Measurements from ENCODE around the gene TSPAN19. TPM values are rescaled to one million over a fixed set of nuclear protein-coding genes. Genes with fewer than 3 reads are reported as not detected.

TSPAN19 gene
- total and polyA plus RNA-seq, 9 of the 15 experiments (the other 6 are each of a cell fraction or from before 2014, with no cell fraction given) = not detected

GRCh38 chr12:84969226-84969625, 66.9 kb downstream of the TSPAN19 start:
- FAIRE-seq = no peak
- TF ChIP-seq ZNF324 (CRISPR knock-in tag; IDR thresholded peaks at IDR 0.05) (no peak), PATZ1 (CRISPR knock-in tag; IDR thresholded peaks at IDR 0.05; ENCODE audit: borderline replicate concordance) (no peak), PREB (CRISPR knock-in tag; IDR thresholded peaks at IDR 0.05) (no peak)
- TF ChIP-seq, protein P1, sequence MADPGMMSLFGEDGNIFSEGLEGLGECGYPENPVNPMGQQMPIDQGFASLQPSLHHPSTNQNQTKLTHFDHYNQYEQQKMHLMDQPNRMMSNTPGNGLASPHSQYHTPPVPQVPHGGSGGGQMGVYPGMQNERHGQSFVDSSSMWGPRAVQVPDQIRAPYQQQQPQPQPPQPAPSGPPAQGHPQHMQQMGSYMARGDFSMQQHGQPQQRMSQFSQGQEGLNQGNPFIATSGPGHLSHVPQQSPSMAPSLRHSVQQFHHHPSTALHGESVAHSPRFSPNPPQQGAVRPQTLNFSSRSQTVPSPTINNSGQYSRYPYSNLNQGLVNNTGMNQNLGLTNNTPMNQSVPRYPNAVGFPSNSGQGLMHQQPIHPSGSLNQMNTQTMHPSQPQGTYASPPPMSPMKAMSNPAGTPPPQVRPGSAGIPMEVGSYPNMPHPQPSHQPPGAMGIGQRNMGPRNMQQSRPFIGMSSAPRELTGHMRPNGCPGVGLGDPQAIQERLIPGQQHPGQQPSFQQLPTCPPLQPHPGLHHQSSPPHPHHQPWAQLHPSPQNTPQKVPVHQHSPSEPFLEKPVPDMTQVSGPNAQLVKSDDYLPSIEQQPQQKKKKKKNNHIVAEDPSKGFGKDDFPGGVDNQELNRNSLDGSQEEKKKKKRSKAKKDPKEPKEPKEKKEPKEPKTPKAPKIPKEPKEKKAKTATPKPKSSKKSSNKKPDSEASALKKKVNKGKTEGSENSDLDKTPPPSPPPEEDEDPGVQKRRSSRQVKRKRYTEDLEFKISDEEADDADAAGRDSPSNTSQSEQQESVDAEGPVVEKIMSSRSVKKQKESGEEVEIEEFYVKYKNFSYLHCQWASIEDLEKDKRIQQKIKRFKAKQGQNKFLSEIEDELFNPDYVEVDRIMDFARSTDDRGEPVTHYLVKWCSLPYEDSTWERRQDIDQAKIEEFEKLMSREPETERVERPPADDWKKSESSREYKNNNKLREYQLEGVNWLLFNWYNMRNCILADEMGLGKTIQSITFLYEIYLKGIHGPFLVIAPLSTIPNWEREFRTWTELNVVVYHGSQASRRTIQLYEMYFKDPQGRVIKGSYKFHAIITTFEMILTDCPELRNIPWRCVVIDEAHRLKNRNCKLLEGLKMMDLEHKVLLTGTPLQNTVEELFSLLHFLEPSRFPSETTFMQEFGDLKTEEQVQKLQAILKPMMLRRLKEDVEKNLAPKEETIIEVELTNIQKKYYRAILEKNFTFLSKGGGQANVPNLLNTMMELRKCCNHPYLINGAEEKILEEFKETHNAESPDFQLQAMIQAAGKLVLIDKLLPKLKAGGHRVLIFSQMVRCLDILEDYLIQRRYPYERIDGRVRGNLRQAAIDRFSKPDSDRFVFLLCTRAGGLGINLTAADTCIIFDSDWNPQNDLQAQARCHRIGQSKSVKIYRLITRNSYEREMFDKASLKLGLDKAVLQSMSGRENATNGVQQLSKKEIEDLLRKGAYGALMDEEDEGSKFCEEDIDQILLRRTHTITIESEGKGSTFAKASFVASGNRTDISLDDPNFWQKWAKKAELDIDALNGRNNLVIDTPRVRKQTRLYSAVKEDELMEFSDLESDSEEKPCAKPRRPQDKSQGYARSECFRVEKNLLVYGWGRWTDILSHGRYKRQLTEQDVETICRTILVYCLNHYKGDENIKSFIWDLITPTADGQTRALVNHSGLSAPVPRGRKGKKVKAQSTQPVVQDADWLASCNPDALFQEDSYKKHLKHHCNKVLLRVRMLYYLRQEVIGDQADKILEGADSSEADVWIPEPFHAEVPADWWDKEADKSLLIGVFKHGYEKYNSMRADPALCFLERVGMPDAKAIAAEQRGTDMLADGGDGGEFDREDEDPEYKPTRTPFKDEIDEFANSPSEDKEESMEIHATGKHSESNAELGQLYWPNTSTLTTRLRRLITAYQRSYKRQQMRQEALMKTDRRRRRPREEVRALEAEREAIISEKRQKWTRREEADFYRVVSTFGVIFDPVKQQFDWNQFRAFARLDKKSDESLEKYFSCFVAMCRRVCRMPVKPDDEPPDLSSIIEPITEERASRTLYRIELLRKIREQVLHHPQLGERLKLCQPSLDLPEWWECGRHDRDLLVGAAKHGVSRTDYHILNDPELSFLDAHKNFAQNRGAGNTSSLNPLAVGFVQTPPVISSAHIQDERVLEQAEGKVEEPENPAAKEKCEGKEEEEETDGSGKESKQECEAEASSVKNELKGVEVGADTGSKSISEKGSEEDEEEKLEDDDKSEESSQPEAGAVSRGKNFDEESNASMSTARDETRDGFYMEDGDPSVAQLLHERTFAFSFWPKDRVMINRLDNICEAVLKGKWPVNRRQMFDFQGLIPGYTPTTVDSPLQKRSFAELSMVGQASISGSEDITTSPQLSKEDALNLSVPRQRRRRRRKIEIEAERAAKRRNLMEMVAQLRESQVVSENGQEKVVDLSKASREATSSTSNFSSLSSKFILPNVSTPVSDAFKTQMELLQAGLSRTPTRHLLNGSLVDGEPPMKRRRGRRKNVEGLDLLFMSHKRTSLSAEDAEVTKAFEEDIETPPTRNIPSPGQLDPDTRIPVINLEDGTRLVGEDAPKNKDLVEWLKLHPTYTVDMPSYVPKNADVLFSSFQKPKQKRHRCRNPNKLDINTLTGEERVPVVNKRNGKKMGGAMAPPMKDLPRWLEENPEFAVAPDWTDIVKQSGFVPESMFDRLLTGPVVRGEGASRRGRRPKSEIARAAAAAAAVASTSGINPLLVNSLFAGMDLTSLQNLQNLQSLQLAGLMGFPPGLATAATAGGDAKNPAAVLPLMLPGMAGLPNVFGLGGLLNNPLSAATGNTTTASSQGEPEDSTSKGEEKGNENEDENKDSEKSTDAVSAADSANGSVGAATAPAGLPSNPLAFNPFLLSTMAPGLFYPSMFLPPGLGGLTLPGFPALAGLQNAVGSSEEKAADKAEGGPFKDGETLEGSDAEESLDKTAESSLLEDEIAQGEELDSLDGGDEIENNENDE (IDR thresholded peaks at IDR 0.05; ENCODE audit: low read depth, low read length) = no peak

More at GRCh38 chr12:84969226-84969625, 66.9 kb downstream of the TSPAN19 start:
- H3K4me1 ChIP-seq (replicated peaks in 1 of 2; ENCODE audit: control insufficient read depth in 2 of 2, insufficient read depth in 2 of 2, low read length in 2 of 2) = no peaks in the 10 kb centered on the region
- H3K4me2 ChIP-seq (ENCODE audit: insufficient read depth, low read length) = no peak overlapping the region
- 2% methylated on average over 3 of the region's 3 CpGs for WGBS (ENCODE audit: insufficient coverage, low coverage, missing lambda C conversion rate)
- H3K27ac ChIP-seq (ENCODE audit: extremely low read depth, low read depth, low read length) = no peak overlapping the region
- H3K79me2 ChIP-seq (ENCODE audit: control insufficient read depth, insufficient read depth, low read length) = no peaks in the 10 kb centered on the region
- H2AFZ ChIP-seq (ENCODE audit: low read depth, low read length) = no peak overlapping the region
- intact Hi-C loops (cut with micrococcal nuclease) (no loop called here), in situ Hi-C loops (cut with MboI) (no loop called here)
- no peaks in the 10 kb centered on the region for H3K9me1 ChIP-seq (ENCODE audit: control insufficient read depth, insufficient read depth, low read length)
- H3K27me3 ChIP-seq (ENCODE audit: control insufficient read depth in 2 of 2, insufficient read depth in 2 of 2, low read length in 2 of 2) = no peaks in the 10 kb centered on the region
- BruUV-seq (replicated peaks) = no TSS peak
- ChIA-PET CTCF (ENCODE audit: low intra/inter-chr PET ratio) (no interaction called here), POLR2A (interaction anchor here (0.6 kb wide), 1 partner anchor 1460 kb away, joined by 4 read pairs; no protein-coding TSS in a partner anchor)
- no peaks in the 10 kb centered on the region for H4K20me1 ChIP-seq (replicated peaks; ENCODE audit: control insufficient read depth, insufficient read depth, low read length)
- H3K9me3 ChIP-seq (replicated peaks; ENCODE audit: control insufficient read depth, insufficient read depth, low read depth, low read length) = no peaks in the 10 kb centered on the region; the same call in 1 of the 2 replicates
- H3K4me3 ChIP-seq = no peak overlapping the region
- H3K9ac ChIP-seq (ENCODE audit: insufficient read depth in 1 of 2, low read depth in 2 of 2, low read length in 2 of 2) = no peak overlapping the region
- no peak for ATAC-seq
- no peaks in the 10 kb centered on the region for H3K36me3 ChIP-seq (ENCODE audit: control insufficient read depth, insufficient read depth, low read length)
- DNase-seq (ENCODE audit: extremely low read depth in 1 of 4, low spot score in 3 of 4) = no peak

All from K562 (cell line).